HUES64 (cell line): ENCODE measurements around the gene ZNF525.
"Not testable (repeated sequence)": the region's sequence is repeated elsewhere in the genome, so short reads cannot be mapped to it uniquely, and the experiment has no call there.

Experiments
- H3K27ac ChIP-seq: 2 replicates; pipeline ENCODE4 v1.7.0; 2013; ENCODE audit warnings: low read depth, low read length, inconsistent platforms
- H3K27me3 ChIP-seq: 2 replicates; pipeline ENCODE4 v1.6.1; 2013; ENCODE audit warnings: mild to moderate bottlenecking, low read length; ENCODE audit not compliant: insufficient read depth
- H3K36me3 ChIP-seq: 2 replicates; pipeline ENCODE4 v1.6.1; 2013; ENCODE audit warnings: mild to moderate bottlenecking, low read length; ENCODE audit not compliant: insufficient read depth
- H3K4me1 ChIP-seq: 2 replicates; pipeline ENCODE4 v1.6.1; 2013; ENCODE audit warnings: mild to moderate bottlenecking, low read length, moderate library complexity; ENCODE audit not compliant: insufficient read depth
- H3K4me3 ChIP-seq: 2 replicates; pipeline ENCODE4 v1.5.1; 2013; ENCODE audit warnings: mild to moderate bottlenecking, low read length, moderate library complexity
- H3K9ac ChIP-seq: 2 replicates; pipeline ENCODE4 v1.6.1; 2013; ENCODE audit warnings: mild to moderate bottlenecking, low read depth, low read length
- H3K9me3 ChIP-seq: 2 replicates; pipeline ENCODE4 v1.6.1; 2013; ENCODE audit warnings: low read depth, low read length; ENCODE audit not compliant: insufficient read depth
- WGBS: fragments of 150-250, 120-280 bp; methylation state at CpG from one replicate; pipeline ENCODE4 v1.1.7; 2013; ENCODE audit warnings: missing lambda C conversion rate; 5-methylcytosine and 5-hydroxymethylcytosine counted together

ZNF525 gene

DNA sequence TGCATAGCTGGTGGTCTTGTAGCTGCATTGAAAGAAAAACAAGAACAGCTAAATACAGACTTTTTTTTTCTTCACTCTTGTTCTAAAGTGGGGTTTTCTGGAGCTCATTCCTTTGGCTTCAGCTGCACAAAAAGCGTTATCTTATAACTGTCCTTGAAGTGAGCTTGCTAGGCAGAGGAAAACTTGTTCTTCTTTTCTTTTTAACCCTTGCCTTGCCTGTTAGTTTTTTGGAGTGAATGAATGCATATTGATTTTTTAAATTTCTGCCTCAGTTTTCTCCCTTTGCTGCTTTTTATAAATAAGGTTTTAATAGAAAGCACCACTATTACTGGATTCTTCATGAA, 31.0 kb downstream of the ZNF525 start:
- Histone ChIP-seq H3K9ac (no peak overlapping the region), H3K4me1 (peaks cover 9% of the 10 kb centered on the region; the same call in 1 of the 2 replicates), H3K36me3 (peaks cover 30% of the 10 kb centered on the region), H3K27ac (no peak overlapping the region), H3K27me3 (no peaks in the 10 kb centered on the region), H3K9me3 (no peaks in the 10 kb centered on the region), H3K4me3 (peak overlapping the region; percentile 98)
- WGBS: 0% methylated on average over 1 of the region's 1 CpG

DNA sequence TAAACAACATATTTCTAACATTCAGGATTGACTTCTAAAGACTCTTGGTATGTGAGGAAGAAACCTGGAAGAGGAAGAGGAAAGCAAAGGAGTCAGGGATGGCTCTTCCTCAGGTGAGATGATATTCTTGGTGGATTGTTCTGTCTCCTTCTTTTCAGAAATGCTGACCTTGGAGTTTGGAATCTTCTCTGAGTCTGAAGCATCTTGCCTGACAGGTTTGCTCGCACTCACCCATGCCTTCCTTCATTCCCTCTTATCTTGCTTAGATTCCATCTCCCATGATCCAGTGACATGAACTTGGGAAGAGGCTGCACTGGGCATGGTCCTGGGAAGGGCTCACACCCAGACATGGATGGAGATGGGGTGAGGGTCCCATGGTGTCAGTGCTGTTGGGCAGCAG, 32.4 kb downstream of the ZNF525 start:
- WGBS: 95% methylated on average over 1 of the region's 1 CpG
- H3K36me3 ChIP-seq: peaks cover 40% of the 10 kb centered on the region
- not testable (repeated sequence) for H3K4me3 ChIP-seq, H3K9me3 ChIP-seq, H3K27ac ChIP-seq, H3K9ac ChIP-seq, H3K27me3 ChIP-seq, H3K4me1 ChIP-seq

DNA sequence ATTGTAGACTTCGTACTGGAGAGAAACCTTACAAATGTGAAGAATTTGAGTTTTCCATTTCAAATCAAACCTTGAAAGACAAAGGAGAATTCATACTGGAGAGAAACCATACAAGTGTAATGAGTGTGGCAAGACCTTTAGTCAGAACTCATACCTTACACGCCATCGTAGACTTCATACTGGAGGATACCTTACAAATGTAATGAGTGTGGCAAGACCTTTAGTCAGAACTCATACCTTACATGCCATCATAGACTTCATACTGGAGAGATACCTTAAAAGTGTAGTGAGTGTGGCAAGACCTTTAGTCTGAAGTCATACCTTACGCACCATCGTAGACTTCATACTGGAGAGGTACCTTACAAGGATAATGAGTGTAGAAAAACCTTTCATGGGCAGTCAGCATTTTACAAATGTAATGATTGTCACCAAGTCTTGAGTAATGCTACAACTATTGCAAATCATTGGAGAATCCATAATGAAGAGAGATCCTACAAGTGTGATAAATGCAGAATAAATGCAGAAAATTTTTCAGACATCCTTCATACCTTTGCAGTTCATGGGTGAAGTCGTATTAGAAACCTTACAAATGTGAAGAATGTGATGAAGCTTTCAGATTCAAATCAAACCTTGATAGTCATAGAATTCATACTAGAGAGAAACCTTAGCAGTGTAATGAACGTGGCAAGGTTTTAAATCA, 44.1 kb downstream of the ZNF525 start:
- 83% methylated on average over 4 of the region's 7 CpGs for WGBS
- H3K4me1 ChIP-seq: no peaks in the 10 kb centered on the region
- peaks cover 53% of the 10 kb centered on the region for H3K9me3 ChIP-seq
- peaks cover 59% of the 10 kb centered on the region for H3K36me3 ChIP-seq
- H3K27ac ChIP-seq: no peak overlapping the region
- H3K4me3 ChIP-seq: no peak overlapping the region
- no peaks in the 10 kb centered on the region for H3K27me3 ChIP-seq
- H3K9ac ChIP-seq: no peak overlapping the region

DNA sequence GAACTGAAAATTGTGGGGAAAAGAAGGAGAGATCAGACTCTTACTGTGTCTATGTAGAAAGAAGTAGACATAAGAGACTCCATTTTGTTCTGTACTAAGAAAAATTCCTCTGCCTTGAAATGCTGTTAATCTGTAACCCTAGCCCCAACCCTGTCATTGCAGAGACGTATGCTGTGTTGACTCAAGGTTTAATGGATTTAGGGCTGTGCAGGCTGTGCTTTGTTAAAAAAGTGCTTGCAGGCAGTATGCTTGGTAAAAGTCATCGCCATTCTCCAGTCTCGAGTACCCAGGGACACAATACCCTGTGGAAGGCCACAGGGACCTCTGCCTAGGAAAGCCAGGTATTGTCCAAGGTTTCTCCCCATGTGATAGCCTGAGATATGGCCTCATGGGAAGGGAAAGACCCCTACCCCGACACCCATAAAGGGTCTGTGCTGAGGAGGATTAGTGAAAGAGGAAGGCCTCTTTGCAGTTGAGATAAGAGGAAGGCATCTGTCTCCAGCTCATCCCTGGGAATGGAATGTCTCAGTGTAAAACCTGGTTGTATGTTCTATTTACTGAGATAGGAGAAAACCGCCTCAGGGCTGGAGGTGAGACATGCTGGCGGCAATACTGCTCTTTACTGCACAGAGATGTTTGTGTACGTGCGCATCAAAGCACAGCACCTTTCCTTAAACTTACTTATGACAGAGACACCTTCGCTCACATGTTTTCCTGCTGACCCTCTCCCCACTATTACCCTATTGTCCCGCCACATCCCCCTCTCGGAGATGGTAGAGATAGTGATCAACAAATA, 55.2 kb downstream of the ZNF525 start:
- H3K9me3 ChIP-seq, H3K4me1 ChIP-seq, H3K4me3 ChIP-seq, H3K27me3 ChIP-seq, H3K9ac ChIP-seq, H3K36me3 ChIP-seq: not testable (repeated sequence)
- 79% methylated on average over 11 of the region's 11 CpGs for WGBS
- H3K27ac ChIP-seq: peak overlapping the region; percentile 45; the same call in 1 of the 2 replicates

DNA sequence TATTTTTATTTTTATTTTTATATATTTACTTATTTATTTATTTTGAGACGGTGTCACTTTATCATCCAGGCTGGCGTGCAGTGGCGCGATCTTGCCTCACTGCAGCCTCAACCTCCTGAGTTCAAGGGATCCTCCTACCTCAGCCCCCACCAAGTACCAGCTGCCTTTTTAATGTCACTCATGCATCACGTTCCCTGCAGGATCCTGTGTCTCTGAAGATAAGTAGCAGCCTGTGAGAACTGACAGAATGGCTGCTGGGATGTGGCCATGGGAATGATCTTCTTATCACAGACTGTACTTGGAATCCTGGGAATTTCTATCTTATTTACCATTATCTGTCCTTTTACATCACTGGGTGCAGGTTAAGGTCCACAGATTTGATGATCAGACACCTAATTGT, 57.0 kb downstream of the ZNF525 start:
- 91% methylated on average over 5 of the region's 5 CpGs for WGBS
- no peak overlapping the region for H3K4me3 ChIP-seq
- no peak overlapping the region for H3K27ac ChIP-seq
- H3K9ac ChIP-seq: no peak overlapping the region
- no peaks in the 10 kb centered on the region for H3K9me3 ChIP-seq
- no peaks in the 10 kb centered on the region for H3K27me3 ChIP-seq
- no peaks in the 10 kb centered on the region for H3K36me3 ChIP-seq
- H3K4me1 ChIP-seq: peaks cover 4% of the 10 kb centered on the region

DNA sequence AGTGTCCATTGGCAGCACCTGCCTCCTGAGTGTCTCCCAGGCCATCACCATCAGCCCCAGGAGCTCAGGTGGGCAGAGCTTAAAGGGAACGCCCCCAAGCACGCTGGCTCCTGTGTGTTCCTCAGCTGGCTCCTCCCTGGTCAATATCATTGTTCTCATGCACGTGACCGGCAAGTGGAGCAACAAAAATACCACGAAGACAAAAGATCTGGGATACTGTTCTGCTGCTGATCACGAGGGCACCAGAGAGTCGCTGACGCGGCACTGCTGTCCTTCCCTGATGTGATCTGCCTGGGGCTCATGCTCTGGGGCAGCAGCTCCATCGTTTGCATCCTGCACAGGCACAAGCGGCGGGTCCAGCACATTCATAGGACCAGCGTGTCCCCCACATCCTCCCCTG, 57.6 kb downstream of the ZNF525 start:
- H3K4me3 ChIP-seq, H3K36me3 ChIP-seq, H3K4me1 ChIP-seq, H3K27ac ChIP-seq, H3K27me3 ChIP-seq, H3K9ac ChIP-seq, H3K9me3 ChIP-seq: not testable (repeated sequence)
- WGBS: 91% methylated on average over 4 of the region's 13 CpGs

DNA sequence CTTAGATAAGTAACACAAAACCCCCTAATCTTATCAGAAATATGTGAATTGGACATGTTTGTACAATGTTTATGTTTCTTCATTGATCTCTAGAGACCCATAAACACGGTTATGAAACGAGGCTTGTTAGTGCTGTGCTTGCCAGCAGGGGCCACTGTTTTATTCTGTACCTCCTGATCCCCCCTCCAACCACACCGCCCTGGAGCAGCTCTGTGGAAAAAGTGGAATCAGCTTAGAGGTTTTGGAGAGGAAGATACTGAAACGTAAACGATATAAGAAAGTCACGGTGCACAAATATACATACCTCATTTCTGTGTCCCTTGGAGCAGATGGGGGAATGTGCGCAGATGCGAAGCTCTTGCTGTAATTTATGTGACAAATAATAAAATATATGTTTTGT, 58.2 kb downstream of the ZNF525 start:
- H3K4me1 ChIP-seq, H3K9ac ChIP-seq, H3K4me3 ChIP-seq, H3K27me3 ChIP-seq, H3K9me3 ChIP-seq, H3K27ac ChIP-seq, H3K36me3 ChIP-seq: not testable (repeated sequence)
- no CpG with 5 or more reads among the region's 8 CpGs for WGBS

DNA sequence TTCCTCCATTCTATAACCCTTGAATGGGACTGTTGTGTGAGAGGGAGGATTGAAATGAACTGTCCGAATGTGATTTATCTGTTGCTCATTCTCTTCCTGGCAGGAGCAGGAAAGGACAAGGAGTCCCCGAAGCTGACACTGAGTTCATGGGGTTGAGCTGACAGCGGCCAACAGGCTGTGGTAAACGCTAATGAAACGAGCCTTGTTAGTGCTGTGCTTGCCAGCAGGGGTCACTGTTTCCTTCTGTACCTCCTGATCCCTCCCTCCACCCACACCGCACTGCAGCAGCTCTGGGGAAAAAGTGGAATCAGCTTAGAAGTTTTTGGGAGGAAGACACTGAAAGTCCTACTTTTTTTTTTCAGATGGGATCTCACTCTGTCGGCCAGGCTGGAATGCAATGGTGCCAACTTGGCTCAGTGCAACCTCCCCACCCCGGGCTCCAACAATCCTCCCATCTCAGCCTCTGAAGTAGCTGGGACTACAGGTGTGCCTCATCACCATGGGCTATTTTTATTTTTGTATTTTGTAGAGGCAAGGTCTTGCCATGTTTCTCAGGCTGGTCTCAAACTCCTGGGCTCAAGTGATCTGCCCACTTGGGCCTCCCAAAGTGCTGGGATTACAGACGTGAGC, 59.6 kb downstream of the ZNF525 start:
- Histone ChIP-seq H3K4me3 (no peak overlapping the region), H3K27me3 (no peaks in the 10 kb centered on the region), H3K4me1 (peaks cover 4% of the 10 kb centered on the region), H3K9ac (no peak overlapping the region), H3K9me3 (no peaks in the 10 kb centered on the region), H3K36me3 (no peaks in the 10 kb centered on the region), H3K27ac (no peak overlapping the region)
- 26% methylated on average over 9 of the region's 9 CpGs for WGBS

DNA sequence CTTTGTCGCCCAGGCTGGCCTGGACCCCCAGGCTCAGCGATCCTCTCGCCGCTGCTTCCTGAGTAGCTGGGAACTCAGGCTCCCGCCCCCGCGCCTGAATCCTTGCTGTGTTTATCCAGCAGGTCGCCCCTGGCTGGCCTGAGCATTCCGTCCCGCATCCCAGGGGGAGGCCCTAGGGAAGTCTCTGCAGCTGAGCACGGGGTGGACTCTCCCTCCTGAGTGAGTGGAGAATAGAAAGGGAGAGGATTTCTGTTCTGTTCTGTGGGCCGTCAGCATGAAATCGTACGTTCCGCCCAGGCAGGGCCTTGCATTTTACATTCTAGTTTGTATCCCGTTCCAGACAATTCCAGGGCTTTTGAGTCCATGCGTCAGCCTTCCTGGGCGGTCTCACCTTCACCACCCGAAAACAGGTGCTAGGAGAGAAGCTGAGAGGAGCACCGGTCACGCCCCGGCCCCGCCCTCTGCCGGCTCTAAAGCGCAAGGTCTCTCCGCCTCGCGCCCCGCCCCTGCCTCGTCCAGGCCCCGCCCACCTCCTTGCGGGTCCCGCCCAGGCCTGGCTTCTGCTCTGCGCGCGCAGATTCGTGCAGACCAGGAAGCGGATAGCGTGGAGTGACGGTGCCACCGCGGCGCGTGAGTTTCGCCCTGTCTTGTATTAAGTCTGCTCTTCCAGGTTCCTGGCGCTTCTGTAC, 66.0 kb downstream of the ZNF525 start, which contains the start of gene ZNF761:
TSS of gene ZNF761 (plus strand) at position 586 of the 689 bp plus-strand sequence. CDS start 15,285 bp downstream, outside the sequence.
- under 1% methylated on average over 46 of the region's 46 CpGs for WGBS
- Histone ChIP-seq H3K9me3 (no peaks in the 10 kb centered on the region), H3K9ac (peak within 1 kb of the TSS; percentile 83), H3K4me1 (peaks cover 15% of the 10 kb centered on the region), H3K27ac (peak within 1 kb of the TSS; percentile 84; the same call in 1 of the 2 replicates), H3K36me3 (peaks cover 24% of the 10 kb centered on the region), H3K27me3 (no peaks in the 10 kb centered on the region), H3K4me3 (peak within 1 kb of the TSS; percentile 99)

DNA sequence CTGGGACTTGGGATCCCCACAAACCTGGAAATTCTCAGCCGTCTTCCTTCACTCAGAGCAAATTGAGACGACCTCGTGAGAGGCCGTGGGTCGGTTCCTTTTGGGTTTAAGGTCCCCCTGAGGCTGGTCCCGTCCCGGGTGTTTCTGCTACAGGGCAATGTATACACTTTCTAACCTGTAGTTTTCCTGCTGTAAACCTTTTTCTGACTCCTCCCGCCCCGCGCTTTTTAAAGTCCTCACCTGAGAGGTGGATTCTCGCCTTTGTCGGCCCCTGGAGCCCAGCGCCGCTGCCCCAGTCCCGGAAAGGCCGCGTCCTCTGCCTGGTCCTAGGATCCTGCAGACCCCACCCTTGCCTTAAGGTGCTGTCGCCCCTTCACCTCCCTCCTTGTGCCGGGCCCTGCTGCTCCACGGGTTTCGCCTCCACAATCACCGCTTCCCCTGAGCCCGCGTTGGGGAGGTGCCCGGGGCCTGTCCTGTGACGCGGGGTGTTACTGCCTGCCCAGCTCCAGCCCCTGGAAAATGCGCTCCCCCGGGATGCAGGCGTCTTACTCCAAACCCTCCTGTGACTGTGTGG, 66.7 kb downstream of the ZNF525 start:
- under 1% methylated on average over 30 of the region's 30 CpGs for WGBS
- peaks cover 15% of the 10 kb centered on the region for H3K4me1 ChIP-seq
- peaks cover 25% of the 10 kb centered on the region for H3K36me3 ChIP-seq
- no peaks in the 10 kb centered on the region for H3K27me3 ChIP-seq
- H3K9me3 ChIP-seq: no peaks in the 10 kb centered on the region
- H3K4me3 ChIP-seq: peak overlapping the region; percentile 99
- H3K9ac ChIP-seq: peak overlapping the region; percentile 83
- H3K27ac ChIP-seq: no peak overlapping the region
